IMR-90 (cell line): ENCODE measurements around the gene CAMTA1.

Source experiments
- CEBPB ChIP-seq: IDR thresholded peaks from 2 replicates; pipeline ENCODE4 v1.6.1; 2012; ENCODE audit warnings: low read depth, low read length, improper control_type of control experiment
- CHD1 ChIP-seq: IDR thresholded peaks from 2 replicates; pipeline ENCODE4 v1.6.1; 2012; ENCODE audit warnings: low read depth, low read length, improper control_type of control experiment
- CTCF ChIP-seq: conservative IDR thresholded peaks from 2 replicates; pipeline ENCODE4 v1.5.1; 2012; ENCODE audit warnings: mild to moderate bottlenecking, low read depth, low read length, improper control_type of control experiment
- MAFK ChIP-seq: IDR thresholded peaks from 2 replicates; pipeline ENCODE4 v1.6.1; 2012; ENCODE audit warnings: low read depth, low read length, improper control_type of control experiment
- NFE2L2 ChIP-seq: fragments of 150-350 bp; IDR thresholded peaks from 2 replicates; pipeline ENCODE4 v1.6.1; 2016; ENCODE audit warnings: low read depth, mild to moderate bottlenecking, low read length
- POLR2A ChIP-seq: IDR thresholded peaks from 2 replicates; pipeline ENCODE4 v1.6.1; 2012; ENCODE audit warnings: mild to moderate bottlenecking, low read depth, low read length
- USF2 ChIP-seq: fragments of 150-350 bp; IDR thresholded peaks from 2 replicates; pipeline ENCODE4 v1.6.1; 2017; ENCODE audit warnings: mild to moderate bottlenecking, antibody characterized with exemption, low read length, low read depth

GRCh38 chr1:6961289-6961688 lies 176.0 kb downstream of the CAMTA1 start:
- TF ChIP-seq POLR2A = no peak
- TF ChIP-seq CTCF = no peak
- no peak for TF ChIP-seq USF2
- no peak for TF ChIP-seq MAFK
- TF ChIP-seq NFE2L2 = no peak
- no peak for TF ChIP-seq CHD1
- no peak for TF ChIP-seq CEBPB
